Astrocyte of the cerebellum (primary cell): ENCODE data around the gene CENATAC.
"Not testable (repeated sequence)": the region's sequence is repeated elsewhere in the genome, so short reads cannot be mapped to it uniquely, and the experiment has no call there.

Source experiments
- DNase-seq: peaks from one replicate; pipeline ENCODE4 v3.0.0-alpha.2; 2011; ENCODE audit warnings: low read depth
- H3K4me3 ChIP-seq: 2 replicates; pipeline ENCODE4 v1.5.1; 2011; ENCODE audit warnings: mild to moderate bottlenecking, low read depth, low read length, moderate library complexity
- CTCF ChIP-seq: IDR thresholded peaks from 2 replicates; pipeline ENCODE4 v1.5.1; 2012; ENCODE audit warnings: low read length, low read depth, moderate library complexity, mild to moderate bottlenecking; ENCODE audit errors: missing control alignments
- in situ Hi-C: cut with HindIII; loops from 2 replicates; pipeline ENCODE4 v1.10.0; 2017; ENCODE audit warnings: low sequenced_read_pairs

The CENATAC gene

GRCh38 chr11:118997627-118998387, at the start of gene CENATAC:
Gene CENATAC (plus strand): TSS chr11:118998138. CDS start chr11:118998198, 60 bp downstream.
- peak; percentile 45 for DNase-seq
- peak within 1 kb of the TSS; percentile 66 for H3K4me3 ChIP-seq
- in situ Hi-C loops = no loop called here
- no peak for TF ChIP-seq CTCF

- H3K4me3 ChIP-seq = no peak overlapping the region
- DNase-seq = no peak
- no peak for TF ChIP-seq CTCF
- in situ Hi-C loops = no loop called here
Measured at GRCh38 chr11:118953265-118953664, 44.7 kb upstream of the CENATAC start.

GRCh38 chr11:118953976-118954375, 44.0 kb upstream of the CENATAC start:
- H3K4me3 ChIP-seq, in situ Hi-C loops, DNase-seq: not testable (repeated sequence)

GRCh38 chr11:118956094-118956846, 41.7 kb upstream of the CENATAC start, which contains the start of gene UPK2:
Gene UPK2 (plus strand): TSS chr11:118956298. CDS start chr11:118956351, 53 bp downstream.
- in situ Hi-C loops = no loop called here
- TF ChIP-seq CTCF = peak; percentile 95
- DNase-seq = peak; percentile 53
- H3K4me3 ChIP-seq = no peak within 1 kb of the TSS

- no peak for DNase-seq
- in situ Hi-C loops = no loop called here
- TF ChIP-seq CTCF = no peak
- no peak overlapping the region for H3K4me3 ChIP-seq
Measured at GRCh38 chr11:118956847-118957469, 41.0 kb upstream of the CENATAC start.

GRCh38 chr11:118957549-118957948, 40.4 kb upstream of the CENATAC start:
- H3K4me3 ChIP-seq = no peak overlapping the region
- in situ Hi-C loops = no loop called here
- DNase-seq = no peak
- no peak for TF ChIP-seq CTCF
